ENCODE data around the gene MAMLD1.

Gene MAMLD1

DNA sequence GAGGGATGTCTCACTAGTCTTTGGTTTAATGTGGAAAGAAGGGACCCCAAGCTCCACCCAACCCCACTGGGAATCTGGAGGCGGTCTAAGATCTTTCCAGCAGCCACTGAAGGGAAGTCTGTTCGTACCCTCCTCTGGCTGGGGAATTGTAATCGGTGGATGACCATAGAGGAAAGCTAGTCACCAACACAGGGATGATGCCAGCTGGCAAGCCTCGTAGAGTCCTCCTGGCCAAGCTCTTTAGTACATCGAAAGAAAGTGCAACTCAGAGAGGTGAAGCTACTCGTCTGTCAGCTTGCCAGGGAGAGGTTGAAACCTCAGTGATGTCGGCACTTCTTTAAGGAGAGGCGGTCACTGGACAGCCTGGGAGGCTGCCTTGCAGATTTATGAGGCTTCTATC lies 58.7 kb downstream of the MAMLD1 start:
- Histone ChIP-seq H3K9ac (no peak overlapping the region), H3K4me1 (no peaks in the 10 kb centered on the region), H3K27ac (no peak overlapping the region), H3K4me2 (ENCODE audit: low read length) (no peak overlapping the region), H3K36me3 (ENCODE audit: control insufficient read depth, insufficient read depth, low read length) (no peaks in the 10 kb centered on the region), H3K79me2 (no peaks in the 10 kb centered on the region), H3K27me3 (ENCODE audit: control insufficient read depth, insufficient read depth, low read length) (no peaks in the 10 kb centered on the region), H2AFZ (no peak overlapping the region), H3K4me3 (ENCODE audit: low read depth, low read length) (no peak overlapping the region), H3K9me3 (ENCODE audit: control insufficient read depth, low read length) (no peaks in the 10 kb centered on the region)
- TF ChIP-seq, protein P1, sequence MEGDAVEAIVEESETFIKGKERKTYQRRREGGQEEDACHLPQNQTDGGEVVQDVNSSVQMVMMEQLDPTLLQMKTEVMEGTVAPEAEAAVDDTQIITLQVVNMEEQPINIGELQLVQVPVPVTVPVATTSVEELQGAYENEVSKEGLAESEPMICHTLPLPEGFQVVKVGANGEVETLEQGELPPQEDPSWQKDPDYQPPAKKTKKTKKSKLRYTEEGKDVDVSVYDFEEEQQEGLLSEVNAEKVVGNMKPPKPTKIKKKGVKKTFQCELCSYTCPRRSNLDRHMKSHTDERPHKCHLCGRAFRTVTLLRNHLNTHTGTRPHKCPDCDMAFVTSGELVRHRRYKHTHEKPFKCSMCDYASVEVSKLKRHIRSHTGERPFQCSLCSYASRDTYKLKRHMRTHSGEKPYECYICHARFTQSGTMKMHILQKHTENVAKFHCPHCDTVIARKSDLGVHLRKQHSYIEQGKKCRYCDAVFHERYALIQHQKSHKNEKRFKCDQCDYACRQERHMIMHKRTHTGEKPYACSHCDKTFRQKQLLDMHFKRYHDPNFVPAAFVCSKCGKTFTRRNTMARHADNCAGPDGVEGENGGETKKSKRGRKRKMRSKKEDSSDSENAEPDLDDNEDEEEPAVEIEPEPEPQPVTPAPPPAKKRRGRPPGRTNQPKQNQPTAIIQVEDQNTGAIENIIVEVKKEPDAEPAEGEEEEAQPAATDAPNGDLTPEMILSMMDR (IDR thresholded peaks at IDR 0.05), result no peak

DNA sequence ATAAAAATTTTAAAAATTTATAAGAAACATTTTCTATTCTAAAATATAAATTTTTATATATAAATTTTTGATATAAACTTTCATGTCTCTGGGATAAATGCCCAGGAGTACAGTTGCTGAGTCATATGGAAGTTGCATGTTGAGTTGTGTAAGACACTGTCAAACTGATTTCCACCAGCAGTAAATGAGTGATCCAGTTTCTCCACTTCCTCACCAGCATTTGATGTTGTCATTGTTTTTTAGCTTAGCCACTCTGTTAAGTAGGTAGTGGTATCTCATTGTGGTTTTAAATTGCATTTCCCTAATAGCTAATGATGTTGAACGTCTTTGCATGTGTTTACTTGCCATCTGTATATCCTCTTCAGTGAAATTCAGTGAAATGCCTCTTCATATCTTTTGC lies 66.5 kb downstream of the MAMLD1 start:
- Histone ChIP-seq H3K27ac (no peak overlapping the region), H3K36me3 (ENCODE audit: control insufficient read depth, insufficient read depth, low read length) (no peaks in the 10 kb centered on the region), H3K9me3 (ENCODE audit: control insufficient read depth, low read length) (no peaks in the 10 kb centered on the region), H3K4me1 (no peaks in the 10 kb centered on the region), H3K27me3 (ENCODE audit: control insufficient read depth, insufficient read depth, low read length) (no peaks in the 10 kb centered on the region), H3K4me2 (ENCODE audit: low read length) (no peak overlapping the region), H3K9ac (no peak overlapping the region), H3K79me2 (no peaks in the 10 kb centered on the region), H3K4me3 (ENCODE audit: low read depth, low read length) (no peak overlapping the region), H2AFZ (no peak overlapping the region)
- TF ChIP-seq, protein P1 (IDR thresholded peaks at IDR 0.05), result no peak

DNA sequence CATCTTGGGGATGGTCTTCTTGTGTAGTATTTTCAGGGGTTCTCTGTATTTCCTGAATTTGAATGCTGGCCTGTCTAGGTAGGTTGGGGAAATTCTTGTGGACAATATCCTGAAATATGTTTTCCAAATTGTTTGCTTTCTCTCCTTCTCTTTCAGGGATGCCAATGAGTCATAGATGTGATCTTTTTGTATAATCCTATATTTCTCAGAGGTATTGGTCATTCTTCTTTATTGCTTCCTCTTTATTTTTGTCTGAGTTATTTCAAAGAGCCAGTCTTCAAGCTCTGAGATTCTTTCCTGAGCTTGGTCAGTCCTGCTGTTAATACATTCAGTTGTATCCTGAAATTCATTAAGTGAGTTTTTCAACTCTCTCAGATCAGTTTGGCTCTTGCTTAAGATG lies 73.1 kb downstream of the MAMLD1 start:
- Histone ChIP-seq H3K4me3 (ENCODE audit: low read depth, low read length) (no peak overlapping the region), H3K27me3 (ENCODE audit: control insufficient read depth, insufficient read depth, low read length) (no peaks in the 10 kb centered on the region)
- TF ChIP-seq, protein P1 (IDR thresholded peaks at IDR 0.05), result no peak

DNA sequence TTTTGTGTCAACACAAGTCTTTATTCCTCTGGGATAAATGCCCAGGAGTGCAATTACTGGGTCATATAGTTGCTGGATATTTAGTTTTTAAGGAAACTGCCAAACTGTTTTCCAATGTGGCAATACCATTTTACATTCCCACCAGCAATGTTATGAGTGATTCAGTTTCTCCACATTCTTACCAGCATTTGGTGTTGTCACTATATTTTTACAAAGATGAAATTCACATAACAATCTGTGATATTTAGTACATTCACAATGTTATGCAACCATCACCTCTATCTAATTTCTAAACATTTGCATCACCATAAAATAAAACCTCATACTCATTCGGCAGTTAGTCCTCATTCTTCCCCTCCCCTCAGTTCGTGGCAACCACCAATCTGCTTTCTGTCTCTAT lies 75.0 kb downstream of the MAMLD1 start:
- Histone ChIP-seq H3K79me2 (no peaks in the 10 kb centered on the region), H3K4me1 (no peaks in the 10 kb centered on the region), H3K9ac (no peak overlapping the region), H3K4me3 (ENCODE audit: low read depth, low read length) (no peak overlapping the region), H3K27ac (no peak overlapping the region), H3K36me3 (ENCODE audit: control insufficient read depth, insufficient read depth, low read length) (no peaks in the 10 kb centered on the region), H3K4me2 (ENCODE audit: low read length) (no peak overlapping the region), H3K9me3 (ENCODE audit: control insufficient read depth, low read length) (no peaks in the 10 kb centered on the region), H3K27me3 (ENCODE audit: control insufficient read depth, insufficient read depth, low read length) (no peaks in the 10 kb centered on the region), H2AFZ (no peak overlapping the region)
- TF ChIP-seq, protein P1 (IDR thresholded peaks at IDR 0.05), result no peak

More for the DNA sequence above, 73.1 kb downstream of the MAMLD1 start:
- Histone ChIP-seq H3K4me1 (no peaks in the 10 kb centered on the region), H3K9me3 (ENCODE audit: control insufficient read depth, low read length) (no peaks in the 10 kb centered on the region), H3K79me2 (no peaks in the 10 kb centered on the region), H3K9ac (no peak overlapping the region), H3K27ac (no peak overlapping the region), H3K4me2 (ENCODE audit: low read length) (no peak overlapping the region), H2AFZ (no peak overlapping the region), H3K36me3 (ENCODE audit: control insufficient read depth, insufficient read depth, low read length) (no peaks in the 10 kb centered on the region)

DNA sequence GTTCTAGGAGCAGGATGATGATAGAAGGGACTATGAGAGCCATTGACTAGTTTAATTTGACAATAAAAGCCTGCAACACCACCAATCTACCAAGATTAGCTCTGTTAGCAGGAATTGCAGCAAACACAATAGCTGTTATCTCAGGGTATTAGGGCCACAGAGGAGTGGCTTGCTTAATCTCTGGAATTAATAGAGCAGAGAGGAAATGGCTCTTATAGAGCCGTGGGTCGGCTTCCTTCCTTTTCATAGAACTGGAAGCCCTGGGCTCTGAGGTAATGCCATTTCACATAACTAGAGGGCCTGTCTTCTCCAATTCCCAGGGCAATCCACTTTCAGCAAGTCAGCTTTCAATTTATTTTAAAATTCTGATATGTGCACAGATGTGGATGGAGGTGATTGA lies 83.0 kb downstream of the MAMLD1 start:
- no peaks in the 10 kb centered on the region for H3K9me3 ChIP-seq (ENCODE audit: control insufficient read depth, low read length)
- H3K27ac ChIP-seq, result no peak overlapping the region
- H3K4me3 ChIP-seq (ENCODE audit: low read depth, low read length), result no peak overlapping the region
- no peaks in the 10 kb centered on the region for H3K36me3 ChIP-seq (ENCODE audit: control insufficient read depth, insufficient read depth, low read length)
- H3K4me1 ChIP-seq, result no peaks in the 10 kb centered on the region
- TF ChIP-seq, protein P1 (IDR thresholded peaks at IDR 0.05), result no peak
- no peak overlapping the region for H3K4me2 ChIP-seq (ENCODE audit: low read length)
- no peaks in the 10 kb centered on the region for H3K79me2 ChIP-seq
- no peaks in the 10 kb centered on the region for H3K27me3 ChIP-seq (ENCODE audit: control insufficient read depth, insufficient read depth, low read length)
- H3K9ac ChIP-seq, result no peak overlapping the region
- no peak overlapping the region for H2AFZ ChIP-seq
